NCI-H2171 treated with DMSO at 0.1 percent for 48 hours (cell line): Measurements from ENCODE around the gene ZNF791.
"Not testable (repeated sequence)": the region's sequence is repeated elsewhere in the genome, so short reads cannot be mapped to it uniquely, and the experiment has no call there.

Experiments used
- DNase-seq: peaks from one replicate; lab custom pipeline; 2025; lab: John Stamatoyannopoulos, UW

The ZNF791 gene

GRCh38 chr19:12629215-12629614 is 18.5 kb downstream of the ZNF791 start:
- no peak for DNase-seq

- no peak for DNase-seq
These were observed 25.9 kb downstream of the ZNF791 start for GRCh38 chr19:12636631-12637030.

- no peak for DNase-seq
These were observed 28.0 kb downstream of the ZNF791 start for GRCh38 chr19:12638611-12639182.

- peak; percentile 68 for DNase-seq
These were observed 29.3 kb downstream of the ZNF791 start for GRCh38 chr19:12639901-12640613.

GRCh38 chr19:12641456-12641855 is 30.7 kb downstream of the ZNF791 start:
- no peak for DNase-seq

GRCh38 chr19:12642506-12642905 is 31.8 kb downstream of the ZNF791 start:
- DNase-seq = no peak

GRCh38 chr19:12643716-12644115 is 33.0 kb downstream of the ZNF791 start:
- not testable (repeated sequence) for DNase-seq

GRCh38 chr19:12646551-12646950 is 35.8 kb downstream of the ZNF791 start:
- no peak for DNase-seq

GRCh38 chr19:12647047-12647446 is 36.3 kb downstream of the ZNF791 start:
- DNase-seq = no peak

- no peak for DNase-seq
These were observed 36.9 kb downstream of the ZNF791 start for GRCh38 chr19:12647490-12648071.

- DNase-seq = no peak
These were observed 37.4 kb downstream of the ZNF791 start for GRCh38 chr19:12648088-12648487.

GRCh38 chr19:12649941-12650340 is 39.2 kb downstream of the ZNF791 start:
- no peak for DNase-seq

GRCh38 chr19:12652219-12652618 is 41.5 kb downstream of the ZNF791 start:
- DNase-seq = no peak

- no peak for DNase-seq
These were observed 44.8 kb downstream of the ZNF791 start for GRCh38 chr19:12655546-12655945.

- no peak for DNase-seq
These were observed 46.3 kb downstream of the ZNF791 start for GRCh38 chr19:12656899-12657571.

GRCh38 chr19:12657966-12658365 is 47.2 kb downstream of the ZNF791 start:
- DNase-seq = no peak

GRCh38 chr19:12660980-12661379 is 50.3 kb downstream of the ZNF791 start:
- DNase-seq = no peak

- DNase-seq = no peak
These were observed 53.9 kb downstream of the ZNF791 start for GRCh38 chr19:12664406-12665280.

- no peak for DNase-seq
These were observed 54.5 kb downstream of the ZNF791 start for GRCh38 chr19:12665281-12665573.

GRCh38 chr19:12665671-12666264 is 55.0 kb downstream of the ZNF791 start:
- DNase-seq = no peak

- peak; percentile 71 for DNase-seq
These were observed 55.7 kb downstream of the ZNF791 start, which contains the start of the genes MAN2B1 and WDR83 for GRCh38 chr19:12666265-12667048. TSS of gene MAN2B1 (minus strand) at chr19:12666742. CDS start at chr19:12666701, 41 bp downstream. TSS of gene WDR83 (plus strand) at chr19:12666807. CDS start at chr19:12669791, 2,984 bp downstream.
